IPS-NIHi11 (cell line): ENCODE measurements around the gene ZNF724.
"Not testable (repeated sequence)": the region's sequence is repeated elsewhere in the genome, so short reads cannot be mapped to it uniquely, and the experiment has no call there.

Source experiments
- DNase-seq: peaks from one replicate; pipeline ENCODE4 v3.0.0; 2012; ENCODE audit warnings: mixed read lengths, low spot score

The ZNF724 gene

GRCh38 chr19:23249911-23250649 lies at the start of gene ZNF724:
TSS of gene ZNF724 (minus strand) at chr19:23250394. CDS start at chr19:23250242, 152 bp downstream.
- DNase-seq: peak; percentile 93

GRCh38 chr19:23294141-23294540 lies 43.9 kb upstream of the ZNF724 start:
- no peak for DNase-seq

- not testable (repeated sequence) for DNase-seq
Measured at GRCh38 chr19:23289966-23290365, 39.8 kb upstream of the ZNF724 start.

GRCh38 chr19:23287620-23288019 lies 37.4 kb upstream of the ZNF724 start:
- no peak for DNase-seq

GRCh38 chr19:23286477-23286876 lies 36.3 kb upstream of the ZNF724 start:
- DNase-seq: peak; percentile 24

GRCh38 chr19:23285948-23286347 lies 35.8 kb upstream of the ZNF724 start:
- DNase-seq: no peak

- DNase-seq: not testable (repeated sequence)
Measured at GRCh38 chr19:23285326-23285725, 35.1 kb upstream of the ZNF724 start.

GRCh38 chr19:23283925-23284324 lies 33.7 kb upstream of the ZNF724 start:
- peak; percentile 60 for DNase-seq

- no peak for DNase-seq
Measured at GRCh38 chr19:23281663-23282276, 31.6 kb upstream of the ZNF724 start.

GRCh38 chr19:23278118-23278517 lies 27.9 kb upstream of the ZNF724 start:
- not testable (repeated sequence) for DNase-seq

- DNase-seq: peak; percentile 94
Measured at GRCh38 chr19:23273590-23274412, 23.6 kb upstream of the ZNF724 start.

- no peak for DNase-seq
Measured at GRCh38 chr19:23273022-23273589, 22.9 kb upstream of the ZNF724 start.

- DNase-seq: no peak
Measured at GRCh38 chr19:23263870-23264590, 13.8 kb upstream of the ZNF724 start.

- DNase-seq: no peak
Measured at GRCh38 chr19:23263396-23263795, 13.2 kb upstream of the ZNF724 start.

- DNase-seq: no peak
Measured at GRCh38 chr19:23262920-23263319, 12.7 kb upstream of the ZNF724 start.

GRCh38 chr19:23261496-23262020 lies 11.4 kb upstream of the ZNF724 start:
- no peak for DNase-seq

GRCh38 chr19:23260956-23261355 lies 10.8 kb upstream of the ZNF724 start:
- no peak for DNase-seq

GRCh38 chr19:23259961-23260360 lies 9.8 kb upstream of the ZNF724 start:
- no peak for DNase-seq

- DNase-seq: no peak
Measured at GRCh38 chr19:23255700-23256099, 5.5 kb upstream of the ZNF724 start.

- DNase-seq: no peak
Measured at GRCh38 chr19:23254141-23254910, 4.1 kb upstream of the ZNF724 start.

GRCh38 chr19:23253256-23253655 lies 3.1 kb upstream of the ZNF724 start:
- not testable (repeated sequence) for DNase-seq
